Suprapubic skin (tissue), 4 donors: ENCODE measurements around the gene CLIP2.

Source experiments
- POLR2A ChIP-seq, 2 donors: fragments of 450-650 bp; IDR thresholded peaks; one replicate each; pipeline ENCODE4 v1.6.1; 2017; ENCODE audit warnings: antibody characterized with exemption in 2 of 2, mild to moderate bottlenecking in 2 of 2, moderate library complexity in 2 of 2
- POLR2AphosphoS5 ChIP-seq, 3 donors: sonication (generic); formaldehyde crosslinking; IDR thresholded peaks; one replicate each; pipeline ENCODE4 v1.6.1; 2017; ENCODE audit warnings: antibody characterized with exemption in 3 of 3
- TF ChIP-seq, protein P1 (sequence below), 2 donors: fragments of 200-600 bp in 1 of 2; fragments of 450-650 bp in 1 of 2; sonication (generic) in 1 of 2; IDR thresholded peaks; one replicate each; pipeline ENCODE4 v1.5.1; 2016 to 2019; ENCODE audit warnings: antibody characterized with exemption in 2 of 2, mild to moderate bottlenecking in 1 of 2, moderate library complexity in 1 of 2

GRCh38 chr7:74293577-74293908 lies 4.3 kb downstream of the CLIP2 start:
- TF ChIP-seq POLR2AphosphoS5 (IDR thresholded peaks at IDR 0.05) = no peak
- TF ChIP-seq, protein P1, sequence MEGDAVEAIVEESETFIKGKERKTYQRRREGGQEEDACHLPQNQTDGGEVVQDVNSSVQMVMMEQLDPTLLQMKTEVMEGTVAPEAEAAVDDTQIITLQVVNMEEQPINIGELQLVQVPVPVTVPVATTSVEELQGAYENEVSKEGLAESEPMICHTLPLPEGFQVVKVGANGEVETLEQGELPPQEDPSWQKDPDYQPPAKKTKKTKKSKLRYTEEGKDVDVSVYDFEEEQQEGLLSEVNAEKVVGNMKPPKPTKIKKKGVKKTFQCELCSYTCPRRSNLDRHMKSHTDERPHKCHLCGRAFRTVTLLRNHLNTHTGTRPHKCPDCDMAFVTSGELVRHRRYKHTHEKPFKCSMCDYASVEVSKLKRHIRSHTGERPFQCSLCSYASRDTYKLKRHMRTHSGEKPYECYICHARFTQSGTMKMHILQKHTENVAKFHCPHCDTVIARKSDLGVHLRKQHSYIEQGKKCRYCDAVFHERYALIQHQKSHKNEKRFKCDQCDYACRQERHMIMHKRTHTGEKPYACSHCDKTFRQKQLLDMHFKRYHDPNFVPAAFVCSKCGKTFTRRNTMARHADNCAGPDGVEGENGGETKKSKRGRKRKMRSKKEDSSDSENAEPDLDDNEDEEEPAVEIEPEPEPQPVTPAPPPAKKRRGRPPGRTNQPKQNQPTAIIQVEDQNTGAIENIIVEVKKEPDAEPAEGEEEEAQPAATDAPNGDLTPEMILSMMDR (IDR thresholded peaks at IDR 0.05) = no peak
- TF ChIP-seq POLR2A (IDR thresholded peaks at IDR 0.05) = no peak
